HepG2 (cell line): ENCODE data around the gene FRMD8. TPM values are rescaled to one million over a fixed set of nuclear protein-coding genes. Genes with fewer than 3 reads are reported as not detected.

ENCODE experiments used
- FOXM1 ChIP-seq: sonication (generic); formaldehyde crosslinking; IDR thresholded peaks from 2 replicates; pipeline ENCODE4 v1.5.0; 2020; ENCODE audit warnings: missing genetic modification reagents
- GTF3A ChIP-seq: sonication (generic); formaldehyde crosslinking; conservative IDR thresholded peaks from 2 replicates; pipeline ENCODE4 v1.4.0; 2020; ENCODE audit warnings: mild to moderate bottlenecking, missing genetic modification reagents
- HNRNPK ChIP-seq: fragments of 200-400 bp; formaldehyde crosslinking; IDR thresholded peaks from 2 replicates; pipeline ENCODE4 v1.6.1; 2018; ENCODE audit warnings: low read length, low read depth, moderate library complexity, mild to moderate bottlenecking; ENCODE audit not compliant: poor library complexity, severe bottlenecking
- MIER3 ChIP-seq: IDR thresholded peaks from 2 replicates; pipeline ENCODE4 v1.6.1; 2016; ENCODE audit warnings: missing compliant biosample characterization, borderline replicate concordance
- RFX3 ChIP-seq: IDR thresholded peaks from 2 replicates; pipeline ENCODE4 v1.6.1; 2016; ENCODE audit warnings: missing biosample characterization, missing genetic modification reagents
- TBP ChIP-seq: sonication (generic); formaldehyde crosslinking; IDR thresholded peaks from 2 replicates; pipeline ENCODE4 v1.5.0; 2020; ENCODE audit warnings: missing genetic modification reagents
- ZNF75D ChIP-seq: sonication (generic); formaldehyde crosslinking; IDR thresholded peaks from 2 replicates; pipeline ENCODE4 v1.8.1; 2023; ENCODE audit warnings: missing genetic modification reagents, mild to moderate bottlenecking, borderline replicate concordance
- polyA plus RNA-seq, 8 experiments: library from polyadenylated mRNA; depleted of rRNA in 3 of 8; stranded (reverse) in 7 of 8; unstranded in 1 of 8; fragments of >200 nt; fragmentation: Illumina TruSeq in 4 of 8; extraction: Trizol in 4 of 8; gene quantifications; 2 replicates each; pipeline versions ENCODE4 v1.2.1 to v1.2.3, GENCODE V29; 2011 to 2016; ENCODE audit warnings: low read depth in 4 of 8, missing spikeins in 1 of 8, mixed read lengths in 1 of 8; ENCODE audit not compliant: insufficient read depth in 1 of 8
- total RNA-seq, 5 experiments: library from RNA; depleted of rRNA; stranded (reverse); fragments of >200 nt; fragmentation: Illumina TruSeq; extraction: Trizol; gene quantifications; 2 replicates each; pipeline ENCODE4 v1.2.3, GENCODE V29; 2016; ENCODE audit warnings: low read depth in 1 of 5
- TF ChIP-seq, protein P1 (sequence below), 2 experiments: IDR thresholded peaks; 2 replicates each; pipeline ENCODE4 v1.6.1; 2011 to 2012; ENCODE audit warnings: low read length in 2 of 2, borderline replicate concordance in 1 of 2, low read depth in 1 of 2, mild to moderate bottlenecking in 1 of 2, moderate library complexity in 1 of 2
- TF ChIP-seq, protein P2 (sequence below): sonication (generic); formaldehyde crosslinking; IDR thresholded peaks from 2 replicates; pipeline ENCODE4 v1.5.0; 2020; ENCODE audit warnings: missing genetic modification reagents, mild to moderate bottlenecking, borderline replicate concordance
- TF ChIP-seq, protein P3 (sequence below): sonication (generic); formaldehyde crosslinking; IDR thresholded peaks from 2 replicates; pipeline ENCODE4 v1.4.0; 2020; ENCODE audit warnings: missing genetic modification reagents
- TF ChIP-seq, protein P4 (sequence below): sonication (generic); formaldehyde crosslinking; conservative IDR thresholded peaks from 2 replicates; pipeline ENCODE4 v1.8.0; 2022; ENCODE audit warnings: mild to moderate bottlenecking, moderate library complexity, missing genetic modification reagents
- TF ChIP-seq, protein P5 (sequence below): sonication (generic); formaldehyde crosslinking; IDR thresholded peaks from 2 replicates; pipeline ENCODE4 v1.4.0; 2020; ENCODE audit warnings: mild to moderate bottlenecking, missing genetic modification reagents
- TF ChIP-seq, protein P6 (sequence below): fragments of 450-650 bp; IDR thresholded peaks from 2 replicates; pipeline ENCODE4 v1.6.1; 2017

FRMD8 gene
- total and polyA plus RNA-seq, 2 of the 13 experiments (the other 11 are each of a cell fraction or from before 2014, with no cell fraction given), result 5.8 to 20.6 TPM

DNA sequence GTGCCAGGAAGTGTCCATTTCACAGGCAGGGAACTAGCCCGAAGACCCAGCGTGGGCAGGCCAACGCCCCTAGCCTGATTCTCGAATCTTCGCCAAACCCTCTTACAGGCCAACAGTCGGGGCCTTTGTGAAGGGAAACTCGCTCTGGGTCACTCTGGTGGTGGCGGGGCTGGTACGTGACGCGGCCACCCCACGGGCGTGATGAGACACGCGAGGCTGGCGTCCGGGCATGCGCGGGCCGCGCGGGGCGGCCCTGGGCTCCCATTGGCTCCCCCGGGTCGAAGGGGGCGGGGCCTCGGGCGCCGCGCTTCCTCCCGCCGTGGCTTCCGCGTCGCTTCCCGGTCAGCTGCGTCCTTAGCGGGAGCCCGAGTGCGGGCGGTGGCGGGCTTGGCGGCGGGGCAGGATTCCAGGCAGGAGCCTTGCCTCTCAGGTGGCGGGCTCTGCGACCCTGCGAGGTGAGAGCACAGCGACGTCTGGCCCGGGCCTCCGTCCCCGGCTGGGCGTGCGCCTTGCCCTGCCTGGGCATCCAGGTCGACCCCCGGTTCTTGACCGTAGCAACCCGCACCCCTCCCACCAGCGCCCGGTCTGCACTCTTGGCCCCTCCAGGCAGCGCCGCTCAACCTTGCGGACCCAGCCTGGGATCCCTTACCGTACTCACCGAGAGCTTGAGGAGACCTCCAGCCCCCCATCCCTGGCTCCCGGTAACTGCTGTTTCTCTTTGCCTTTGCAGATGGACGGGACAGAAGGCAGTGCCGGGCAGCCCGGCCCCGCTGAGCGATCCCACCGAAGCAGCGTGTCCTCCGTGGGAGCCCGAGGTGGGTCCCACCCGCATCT is at the start of gene FRMD8 (continued):
- TF ChIP-seq, protein P1, sequence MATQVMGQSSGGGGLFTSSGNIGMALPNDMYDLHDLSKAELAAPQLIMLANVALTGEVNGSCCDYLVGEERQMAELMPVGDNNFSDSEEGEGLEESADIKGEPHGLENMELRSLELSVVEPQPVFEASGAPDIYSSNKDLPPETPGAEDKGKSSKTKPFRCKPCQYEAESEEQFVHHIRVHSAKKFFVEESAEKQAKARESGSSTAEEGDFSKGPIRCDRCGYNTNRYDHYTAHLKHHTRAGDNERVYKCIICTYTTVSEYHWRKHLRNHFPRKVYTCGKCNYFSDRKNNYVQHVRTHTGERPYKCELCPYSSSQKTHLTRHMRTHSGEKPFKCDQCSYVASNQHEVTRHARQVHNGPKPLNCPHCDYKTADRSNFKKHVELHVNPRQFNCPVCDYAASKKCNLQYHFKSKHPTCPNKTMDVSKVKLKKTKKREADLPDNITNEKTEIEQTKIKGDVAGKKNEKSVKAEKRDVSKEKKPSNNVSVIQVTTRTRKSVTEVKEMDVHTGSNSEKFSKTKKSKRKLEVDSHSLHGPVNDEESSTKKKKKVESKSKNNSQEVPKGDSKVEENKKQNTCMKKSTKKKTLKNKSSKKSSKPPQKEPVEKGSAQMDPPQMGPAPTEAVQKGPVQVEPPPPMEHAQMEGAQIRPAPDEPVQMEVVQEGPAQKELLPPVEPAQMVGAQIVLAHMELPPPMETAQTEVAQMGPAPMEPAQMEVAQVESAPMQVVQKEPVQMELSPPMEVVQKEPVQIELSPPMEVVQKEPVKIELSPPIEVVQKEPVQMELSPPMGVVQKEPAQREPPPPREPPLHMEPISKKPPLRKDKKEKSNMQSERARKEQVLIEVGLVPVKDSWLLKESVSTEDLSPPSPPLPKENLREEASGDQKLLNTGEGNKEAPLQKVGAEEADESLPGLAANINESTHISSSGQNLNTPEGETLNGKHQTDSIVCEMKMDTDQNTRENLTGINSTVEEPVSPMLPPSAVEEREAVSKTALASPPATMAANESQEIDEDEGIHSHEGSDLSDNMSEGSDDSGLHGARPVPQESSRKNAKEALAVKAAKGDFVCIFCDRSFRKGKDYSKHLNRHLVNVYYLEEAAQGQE (IDR thresholded peaks at IDR 0.05; ENCODE audit: borderline replicate concordance in 1 of 2, low read depth in 1 of 2, low read length in 2 of 2), result peak in 1 of 2 experiments; percentile 20; a peak in 1 of 4 replicates
- TF ChIP-seq RFX3 (CRISPR knock-in tag), result no peak
- TF ChIP-seq MIER3 (CRISPR knock-in tag), result no peak
- TF ChIP-seq, protein P2, sequence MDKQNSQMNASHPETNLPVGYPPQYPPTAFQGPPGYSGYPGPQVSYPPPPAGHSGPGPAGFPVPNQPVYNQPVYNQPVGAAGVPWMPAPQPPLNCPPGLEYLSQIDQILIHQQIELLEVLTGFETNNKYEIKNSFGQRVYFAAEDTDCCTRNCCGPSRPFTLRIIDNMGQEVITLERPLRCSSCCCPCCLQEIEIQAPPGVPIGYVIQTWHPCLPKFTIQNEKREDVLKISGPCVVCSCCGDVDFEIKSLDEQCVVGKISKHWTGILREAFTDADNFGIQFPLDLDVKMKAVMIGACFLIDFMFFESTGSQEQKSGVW (CRISPR knock-in tag), result no peak
- TF ChIP-seq, protein P3, sequence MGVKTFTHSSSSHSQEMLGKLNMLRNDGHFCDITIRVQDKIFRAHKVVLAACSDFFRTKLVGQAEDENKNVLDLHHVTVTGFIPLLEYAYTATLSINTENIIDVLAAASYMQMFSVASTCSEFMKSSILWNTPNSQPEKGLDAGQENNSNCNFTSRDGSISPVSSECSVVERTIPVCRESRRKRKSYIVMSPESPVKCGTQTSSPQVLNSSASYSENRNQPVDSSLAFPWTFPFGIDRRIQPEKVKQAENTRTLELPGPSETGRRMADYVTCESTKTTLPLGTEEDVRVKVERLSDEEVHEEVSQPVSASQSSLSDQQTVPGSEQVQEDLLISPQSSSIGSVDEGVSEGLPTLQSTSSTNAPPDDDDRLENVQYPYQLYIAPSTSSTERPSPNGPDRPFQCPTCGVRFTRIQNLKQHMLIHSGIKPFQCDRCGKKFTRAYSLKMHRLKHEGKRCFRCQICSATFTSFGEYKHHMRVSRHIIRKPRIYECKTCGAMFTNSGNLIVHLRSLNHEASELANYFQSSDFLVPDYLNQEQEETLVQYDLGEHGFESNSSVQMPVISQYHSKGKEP (CRISPR knock-in tag), result no peak
- no peak for TF ChIP-seq ZNF75D
- TF ChIP-seq, protein P4, sequence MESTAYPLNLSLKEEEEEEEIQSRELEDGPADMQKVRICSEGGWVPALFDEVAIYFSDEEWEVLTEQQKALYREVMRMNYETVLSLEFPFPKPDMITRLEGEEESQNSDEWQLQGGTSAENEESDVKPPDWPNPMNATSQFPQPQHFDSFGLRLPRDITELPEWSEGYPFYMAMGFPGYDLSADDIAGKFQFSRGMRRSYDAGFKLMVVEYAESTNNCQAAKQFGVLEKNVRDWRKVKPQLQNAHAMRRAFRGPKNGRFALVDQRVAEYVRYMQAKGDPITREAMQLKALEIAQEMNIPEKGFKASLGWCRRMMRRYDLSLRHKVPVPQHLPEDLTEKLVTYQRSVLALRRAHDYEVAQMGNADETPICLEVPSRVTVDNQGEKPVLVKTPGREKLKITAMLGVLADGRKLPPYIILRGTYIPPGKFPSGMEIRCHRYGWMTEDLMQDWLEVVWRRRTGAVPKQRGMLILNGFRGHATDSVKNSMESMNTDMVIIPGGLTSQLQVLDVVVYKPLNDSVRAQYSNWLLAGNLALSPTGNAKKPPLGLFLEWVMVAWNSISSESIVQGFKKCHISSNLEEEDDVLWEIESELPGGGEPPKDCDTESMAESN (CRISPR knock-in tag), result peak; percentile 77
- TF ChIP-seq, protein P5, sequence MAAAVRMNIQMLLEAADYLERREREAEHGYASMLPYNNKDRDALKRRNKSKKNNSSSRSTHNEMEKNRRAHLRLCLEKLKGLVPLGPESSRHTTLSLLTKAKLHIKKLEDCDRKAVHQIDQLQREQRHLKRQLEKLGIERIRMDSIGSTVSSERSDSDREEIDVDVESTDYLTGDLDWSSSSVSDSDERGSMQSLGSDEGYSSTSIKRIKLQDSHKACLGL (CRISPR knock-in tag), result peak; percentile 70
- TF ChIP-seq TBP (CRISPR knock-in tag), result no peak
- TF ChIP-seq, protein P6, sequence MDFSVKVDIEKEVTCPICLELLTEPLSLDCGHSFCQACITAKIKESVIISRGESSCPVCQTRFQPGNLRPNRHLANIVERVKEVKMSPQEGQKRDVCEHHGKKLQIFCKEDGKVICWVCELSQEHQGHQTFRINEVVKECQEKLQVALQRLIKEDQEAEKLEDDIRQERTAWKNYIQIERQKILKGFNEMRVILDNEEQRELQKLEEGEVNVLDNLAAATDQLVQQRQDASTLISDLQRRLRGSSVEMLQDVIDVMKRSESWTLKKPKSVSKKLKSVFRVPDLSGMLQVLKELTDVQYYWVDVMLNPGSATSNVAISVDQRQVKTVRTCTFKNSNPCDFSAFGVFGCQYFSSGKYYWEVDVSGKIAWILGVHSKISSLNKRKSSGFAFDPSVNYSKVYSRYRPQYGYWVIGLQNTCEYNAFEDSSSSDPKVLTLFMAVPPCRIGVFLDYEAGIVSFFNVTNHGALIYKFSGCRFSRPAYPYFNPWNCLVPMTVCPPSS, result no peak
- TF ChIP-seq GTF3A (CRISPR knock-in tag), result no peak
- peak; percentile 54 for TF ChIP-seq HNRNPK
- TF ChIP-seq FOXM1 (CRISPR knock-in tag), result no peak
